Gastrocnemius medialis (tissue), 4 donors: ENCODE measurements around the gene NOL4L. TPM values are rescaled to one million over a fixed set of nuclear protein-coding genes. Genes with fewer than 3 reads are reported as not detected.

ENCODE experiments used
- ATAC-seq, 2 donors: fragments of 150-250 bp; one replicate each; pipeline ENCODE4 v1.9.1; 2016
- DNase-seq, 2 donors: peaks; one replicate each; pipeline ENCODE4 v3.0.0-alpha.2; 2019
- H3K27ac ChIP-seq, 4 donors: fragments of 200-600 bp; sonication (generic); 1 replicate in 1 of 4; 2 replicates in 3 of 4; pipeline ENCODE4 v1.5.1; 2016 to 2018; ENCODE audit warnings: mild to moderate bottlenecking in 2 of 4, moderate library complexity in 1 of 4
- H3K27me3 ChIP-seq, 3 donors: fragments of 200-600 bp; sonication (generic) in 2 of 3; 1 replicate in 1 of 3; 2 replicates in 2 of 3; pipeline versions ENCODE4 v1.5.1 to v1.6.0; 2016 to 2019; ENCODE audit warnings: mild to moderate bottlenecking in 1 of 3, moderate library complexity in 1 of 3
- H3K36me3 ChIP-seq, 2 donors: fragments of 200-600 bp; sonication (generic) in 1 of 2; one replicate each; pipeline ENCODE4 v1.5.1; 2017 to 2018
- H3K4me1 ChIP-seq, 2 donors: fragments of 200-600 bp; sonication (generic) in 1 of 2; one replicate each; pipeline ENCODE4 v1.5.1; 2016 to 2017; ENCODE audit warnings: mild to moderate bottlenecking in 2 of 2
- H3K4me3 ChIP-seq, 4 donors: fragments of 200-600 bp; sonication (generic) in 3 of 4; 1 replicate in 1 of 4; 2 replicates in 3 of 4; pipeline ENCODE4 v1.5.1; 2016 to 2019; ENCODE audit warnings: mild to moderate bottlenecking in 2 of 4
- H3K9me3 ChIP-seq, 3 donors: fragments of 200-600 bp; sonication (generic) in 2 of 3; 1 replicate in 1 of 3; 2 replicates in 2 of 3; pipeline ENCODE4 v1.5.1; 2016 to 2019
- POLR2A ChIP-seq, 2 donors: fragments of 450-650 bp; IDR thresholded peaks; one replicate each; pipeline ENCODE4 v1.6.1; 2017; ENCODE audit warnings: antibody characterized with exemption in 2 of 2, mild to moderate bottlenecking in 2 of 2, moderate library complexity in 2 of 2
- in situ Hi-C, 4 donors: fragments of 200-750 bp; cut with MboI; loops; one replicate each; pipeline versions ENCODE4 v1.15.0 to v1.8.0; 2017; ENCODE audit warnings: low sequenced_read_pairs in 4 of 4
- intact Hi-C: fragments of 100-400 bp; cut with DNase I; formaldehyde crosslinking; loops from one replicate; pipeline ENCODE4 v1.15.1; 2023; ENCODE audit warnings: low total_unique reads
- total RNA-seq, 4 donors: library from RNA; depleted of rRNA; stranded (reverse); fragments of >200 nt; gene quantifications; one replicate each; pipeline versions ENCODE4 v1.1.0 to v1.2.3, GENCODE V29; 2016
- TF ChIP-seq, protein P1 (sequence below), 5 experiments: fragments of 450-650 bp in 3 of 5; fragments of 200-600 bp in 2 of 5; sonication (generic) in 2 of 5; IDR thresholded peaks in 4 of 5; conservative IDR thresholded peaks in 1 of 5; 1 replicate in 4 of 5; 2 replicates in 1 of 5; pipeline ENCODE4 v1.5.1; 2016 to 2019; ENCODE audit warnings: antibody characterized with exemption in 5 of 5, mild to moderate bottlenecking in 3 of 5, moderate library complexity in 3 of 5

The NOL4L gene
- total RNA-seq, 4 donors from 2014 or later, result 1.4 to 1.9 (median 1.7) TPM

DNA sequence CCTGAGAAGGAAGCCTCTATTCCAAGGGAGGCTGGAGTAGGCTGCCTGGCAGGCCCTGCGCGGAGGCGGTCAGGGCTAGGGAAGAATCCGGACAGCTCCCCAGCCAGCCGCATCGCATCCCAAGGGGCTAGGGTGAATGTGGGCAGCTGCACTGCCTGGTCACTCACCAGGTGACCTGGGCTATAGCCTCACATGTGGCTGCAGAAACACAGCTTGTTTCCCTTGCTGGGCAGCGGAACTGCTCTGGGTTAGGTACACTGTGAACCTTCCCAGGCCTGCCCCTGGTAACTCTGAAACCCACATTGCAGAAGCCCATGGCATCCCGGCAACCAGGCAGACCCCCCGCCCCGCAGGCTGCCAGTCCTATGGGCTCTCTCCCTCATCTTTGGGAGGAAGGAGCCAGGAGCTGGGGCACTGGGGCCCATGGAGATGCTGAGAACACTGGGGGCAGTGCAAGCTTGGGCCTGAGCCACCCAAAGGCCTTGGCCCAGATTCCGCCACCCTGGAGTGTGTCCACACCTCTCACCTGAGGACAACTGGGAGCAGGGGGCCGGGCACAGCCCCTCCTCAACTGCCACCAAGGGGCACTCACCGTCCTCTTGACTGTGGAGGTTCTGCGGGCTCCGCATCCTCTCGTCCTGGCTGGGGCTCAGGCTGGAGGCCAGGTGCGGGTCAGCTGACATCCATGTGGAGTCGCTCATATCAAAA is 111.0 kb downstream of the NOL4L start:
- Histone ChIP-seq H3K36me3 (no peaks in the 10 kb centered on the region), H3K9me3 (no peaks in the 10 kb centered on the region), H3K27me3 (peaks cover 0 to 7% (median 0%) of the 10 kb centered on the region in 3 donors), H3K27ac (peak overlapping the region; percentile 63 to 75 (median 68)), H3K4me3 (peak overlapping the region in 3 of 4 donors; percentile 16 to 43 (median 20)), H3K4me1 (peaks cover 18 to 26% of the 10 kb centered on the region in 2 donors)
- no peak for DNase-seq
- intact Hi-C loops (no loop called here), in situ Hi-C loops (no loop called here)
- no peak for TF ChIP-seq POLR2A (IDR thresholded peaks at IDR 0.05)
- ATAC-seq, result no peak

DNA sequence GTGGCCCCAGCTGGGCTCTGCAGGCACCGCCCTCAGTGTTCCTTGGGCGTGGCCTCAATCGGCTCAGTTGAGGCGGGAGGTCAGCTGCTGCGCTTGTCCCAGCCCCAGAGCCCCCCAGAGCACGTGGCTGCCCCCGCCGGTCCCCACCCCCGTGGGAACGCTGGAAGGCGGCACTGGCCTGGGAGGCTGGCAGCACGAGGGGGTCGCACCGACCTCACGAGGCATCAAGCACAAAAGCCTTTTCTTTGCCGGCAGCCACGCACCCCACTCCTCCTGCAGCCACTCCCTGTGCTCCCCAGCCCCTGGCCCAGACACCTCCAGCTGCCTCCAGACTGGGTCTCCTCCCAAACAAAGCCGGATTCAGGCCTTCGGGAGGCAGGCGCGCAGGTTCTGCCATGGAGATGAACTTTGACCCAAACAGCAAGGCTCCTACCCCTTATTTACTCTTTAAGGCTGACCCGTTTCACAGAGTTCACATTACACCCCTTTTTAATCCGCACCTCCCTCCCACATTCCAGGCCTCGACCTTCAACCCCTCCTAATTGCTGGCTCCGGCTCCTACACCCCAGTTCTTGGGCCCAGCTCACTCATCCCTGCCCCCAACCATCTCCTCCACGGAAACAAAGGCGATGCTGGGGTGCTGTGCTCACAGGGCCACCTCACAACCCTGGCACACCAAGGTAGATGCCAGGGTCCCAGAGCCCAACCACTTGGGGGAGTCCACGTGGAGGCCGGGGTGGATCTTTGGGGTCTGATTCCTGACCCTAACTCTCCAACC is 111.7 kb downstream of the NOL4L start:
- in situ Hi-C loops, result no loop called here

DNA sequence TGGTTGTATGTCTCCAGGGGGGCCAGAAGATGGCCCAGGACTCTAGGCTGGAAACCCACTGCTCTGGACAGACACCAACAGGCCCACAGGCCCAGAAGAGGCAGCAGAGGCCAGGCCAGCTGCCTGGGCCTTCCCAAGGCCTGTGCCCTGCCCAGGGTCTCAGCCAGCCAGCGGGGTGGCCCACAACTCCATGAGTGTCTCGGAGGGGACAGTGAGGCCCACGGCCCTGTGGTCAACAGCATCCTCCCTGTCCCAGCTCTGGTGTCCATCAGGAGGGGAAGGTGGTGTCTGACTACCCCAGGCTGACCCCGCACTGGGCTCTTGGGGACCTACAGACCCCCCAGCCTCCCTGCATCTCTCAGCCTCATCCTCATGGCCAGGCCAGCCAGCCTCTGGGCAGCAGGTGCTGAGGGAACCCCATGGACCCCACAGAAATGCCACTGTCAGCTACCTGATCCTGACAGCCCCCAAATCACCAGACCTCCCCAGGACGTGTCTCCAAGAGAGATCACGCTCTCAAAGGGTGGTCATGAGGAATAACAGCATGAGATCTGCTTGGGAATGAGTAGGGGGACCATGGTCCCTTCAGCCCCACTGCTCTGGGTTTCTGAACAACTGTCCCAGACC is 112.4 kb downstream of the NOL4L start:
- Histone ChIP-seq H3K4me1 (peaks cover 18 to 26% of the 10 kb centered on the region in 2 donors), H3K4me3 (no peak overlapping the region), H3K9me3 (no peaks in the 10 kb centered on the region), H3K27me3 (peaks cover 0 to 7% (median 0%) of the 10 kb centered on the region in 3 donors), H3K27ac (peak overlapping the region in 1 of 4 donors; percentile 68), H3K36me3 (no peaks in the 10 kb centered on the region)
- intact Hi-C loops, result no loop called here
- in situ Hi-C loops, result no loop called here
- no peak for ATAC-seq
- DNase-seq, result no peak
- TF ChIP-seq, protein P1, sequence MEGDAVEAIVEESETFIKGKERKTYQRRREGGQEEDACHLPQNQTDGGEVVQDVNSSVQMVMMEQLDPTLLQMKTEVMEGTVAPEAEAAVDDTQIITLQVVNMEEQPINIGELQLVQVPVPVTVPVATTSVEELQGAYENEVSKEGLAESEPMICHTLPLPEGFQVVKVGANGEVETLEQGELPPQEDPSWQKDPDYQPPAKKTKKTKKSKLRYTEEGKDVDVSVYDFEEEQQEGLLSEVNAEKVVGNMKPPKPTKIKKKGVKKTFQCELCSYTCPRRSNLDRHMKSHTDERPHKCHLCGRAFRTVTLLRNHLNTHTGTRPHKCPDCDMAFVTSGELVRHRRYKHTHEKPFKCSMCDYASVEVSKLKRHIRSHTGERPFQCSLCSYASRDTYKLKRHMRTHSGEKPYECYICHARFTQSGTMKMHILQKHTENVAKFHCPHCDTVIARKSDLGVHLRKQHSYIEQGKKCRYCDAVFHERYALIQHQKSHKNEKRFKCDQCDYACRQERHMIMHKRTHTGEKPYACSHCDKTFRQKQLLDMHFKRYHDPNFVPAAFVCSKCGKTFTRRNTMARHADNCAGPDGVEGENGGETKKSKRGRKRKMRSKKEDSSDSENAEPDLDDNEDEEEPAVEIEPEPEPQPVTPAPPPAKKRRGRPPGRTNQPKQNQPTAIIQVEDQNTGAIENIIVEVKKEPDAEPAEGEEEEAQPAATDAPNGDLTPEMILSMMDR (IDR thresholded peaks at IDR 0.05 in 4 of 5, conservative IDR thresholded peaks at IDR 0.05 in 1 of 5), result no peak
- TF ChIP-seq POLR2A (IDR thresholded peaks at IDR 0.05), result no peak

More for the DNA sequence above, 111.7 kb downstream of the NOL4L start:
- peak overlapping the region; percentile 9 to 68 (median 38) for H3K27ac ChIP-seq
- DNase-seq, result no peak
- TF ChIP-seq, protein P1 (IDR thresholded peaks at IDR 0.05 in 4 of 5, conservative IDR thresholded peaks at IDR 0.05 in 1 of 5), result no peak
- TF ChIP-seq POLR2A (IDR thresholded peaks at IDR 0.05), result no peak
- peaks cover 0 to 7% (median 0%) of the 10 kb centered on the region in 3 donors for H3K27me3 ChIP-seq
- no peak for ATAC-seq
- H3K4me3 ChIP-seq, result no peak overlapping the region
- intact Hi-C loops, result no loop called here
- no peaks in the 10 kb centered on the region for H3K9me3 ChIP-seq
- H3K36me3 ChIP-seq, result no peaks in the 10 kb centered on the region
- peaks cover 18 to 26% of the 10 kb centered on the region in 2 donors for H3K4me1 ChIP-seq

DNA sequence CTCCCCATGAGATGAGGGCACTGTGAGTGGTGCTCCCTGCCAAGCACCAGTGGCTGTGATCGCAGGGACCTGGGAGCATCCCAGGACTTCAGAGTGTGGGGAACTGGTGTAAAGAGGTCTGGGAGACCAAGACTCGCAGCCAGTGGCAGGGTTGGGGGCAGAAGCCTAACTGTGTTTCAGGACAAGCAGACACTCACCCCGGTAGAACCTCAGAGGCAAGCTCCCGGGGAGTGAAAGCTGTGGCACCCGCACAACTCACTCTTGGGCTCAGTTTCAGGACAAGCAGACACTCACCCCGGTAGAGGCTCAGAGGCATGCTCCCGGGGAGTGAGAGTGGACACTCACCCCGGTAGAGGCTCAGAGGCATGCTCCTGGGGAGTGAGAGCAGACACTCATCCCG is 114.2 kb downstream of the NOL4L start:
- peak overlapping the region in 3 of 4 donors; percentile 17 to 55 (median 43) for H3K27ac ChIP-seq
- DNase-seq, result no peak
- intact Hi-C loops, result no loop called here
- no peak overlapping the region for H3K4me3 ChIP-seq
- H3K9me3 ChIP-seq, result no peaks in the 10 kb centered on the region
- peaks cover 18 to 20% of the 10 kb centered on the region in 2 donors for H3K4me1 ChIP-seq
- peaks cover 0 to 7% (median 0%) of the 10 kb centered on the region in 3 donors for H3K27me3 ChIP-seq
- no peaks in the 10 kb centered on the region for H3K36me3 ChIP-seq
- in situ Hi-C loops, result no loop called here
- ATAC-seq, result no peak
- no peak for TF ChIP-seq POLR2A (IDR thresholded peaks at IDR 0.05)
- TF ChIP-seq, protein P1 (IDR thresholded peaks at IDR 0.05 in 4 of 5, conservative IDR thresholded peaks at IDR 0.05 in 1 of 5), result no peak
